SK-N-SH (cell line): Measurements from ENCODE around the gene FERD3L. TPM values are rescaled to one million over a fixed set of nuclear protein-coding genes. Genes with fewer than 3 reads are reported as not detected.
"Not testable (repeated sequence)": the region's sequence is repeated elsewhere in the genome, so short reads cannot be mapped to it uniquely, and the experiment has no call there.

ENCODE experiments used
- CTCF ChIA-PET: fragments of 300-600, 350-600 bp; formaldehyde crosslinking; extraction: SDS; loops from one replicate; lab custom pipeline; 2021; lab: Yijun Ruan, JAX
- POLR2A ChIA-PET: fragments of 350-600 bp; sonication (Branson Sonifier 250); formaldehyde crosslinking; extraction: SDS; loops from one replicate; lab custom pipeline; 2020; ENCODE audit warnings: antibody characterized with exemption, inconsistent platforms; lab: Yijun Ruan, JAX
- DNase-seq: peaks from one replicate; pipeline ENCODE4 v3.0.0; 2012
- H2AFZ ChIP-seq: fragments of 200-600 bp; sonication (generic); 2 replicates; pipeline ENCODE4 v1.8.1; 2016; ENCODE audit warnings: antibody characterized with exemption, mild to moderate bottlenecking, low read depth
- H3F3A ChIP-seq: fragments of 200-600 bp; sonication (generic); replicated peaks from 2 replicates; pipeline ENCODE3; 2016; ENCODE audit warnings: antibody characterized with exemption, mild to moderate bottlenecking; ENCODE audit not compliant: insufficient read depth
- H3K27ac ChIP-seq, 2 experiments: fragments of 200-500 bp in 1 of 2; fragments of 200-600 bp in 1 of 2; sonication (Bioruptor generic) in 1 of 2; sonication (generic), shearing (Covaris generic) in 1 of 2; 2 replicates each; pipeline versions ENCODE4 v1.5.1 to v1.6.1; 2014 to 2016; ENCODE audit warnings: low read depth in 2 of 2, inconsistent platforms in 1 of 2, low read length in 1 of 2, mild to moderate bottlenecking in 1 of 2, mixed read lengths in 1 of 2
- H3K27me3 ChIP-seq: fragments of 200-600 bp; sonication (generic), shearing (Covaris generic); 2 replicates; pipeline ENCODE4 v1.6.1; 2016; ENCODE audit warnings: mixed run types; ENCODE audit not compliant: insufficient read depth
- H3K36me3 ChIP-seq, 2 experiments: fragments of 200-500 bp in 1 of 2; fragments of 200-600 bp in 1 of 2; sonication (Bioruptor generic) in 1 of 2; sonication (generic) in 1 of 2; replicated peaks in 1 of 2; 2 replicates each; pipeline versions ENCODE3 to v1.5.1; 2014 to 2016; ENCODE audit warnings: low read length in 1 of 2, mild to moderate bottlenecking in 1 of 2; ENCODE audit not compliant: insufficient read depth in 2 of 2, control insufficient read depth in 1 of 2
- H3K4me1 ChIP-seq, 2 experiments: fragments of 200-500 bp in 1 of 2; fragments of 200-600 bp in 1 of 2; sonication (Bioruptor generic) in 1 of 2; sonication (generic), shearing (Covaris generic) in 1 of 2; 2 replicates each; pipeline versions ENCODE4 v1.5.1 to v1.6.1; 2014 to 2016; ENCODE audit warnings: low read depth in 1 of 2, low read length in 1 of 2, mixed run types in 1 of 2; ENCODE audit not compliant: insufficient read depth in 2 of 2, control insufficient read depth in 1 of 2
- H3K4me2 ChIP-seq: fragments of 200-600 bp; sonication (generic), shearing (Covaris generic); 2 replicates; pipeline ENCODE4 v1.6.1; 2017; ENCODE audit warnings: mixed run types
- H3K4me3 ChIP-seq, 2 experiments: fragments of 200-500 bp in 1 of 2; fragments of 200-600 bp in 1 of 2; sonication (Bioruptor generic) in 1 of 2; sonication (generic), shearing (Covaris generic) in 1 of 2; 2 replicates each; pipeline versions ENCODE4 v1.5.1 to v1.8.1; 2014 to 2016; ENCODE audit warnings: low read depth in 2 of 2, inconsistent platforms in 1 of 2, low read length in 1 of 2, mild to moderate bottlenecking in 1 of 2, mixed read lengths in 1 of 2, moderate library complexity in 1 of 2
- H3K79me2 ChIP-seq: fragments of 200-600 bp; sonication (generic); 2 replicates; pipeline ENCODE4 v1.8.1; 2017; ENCODE audit warnings: mild to moderate bottlenecking; ENCODE audit not compliant: insufficient read depth
- H3K9ac ChIP-seq: fragments of 200-600 bp; sonication (generic); 2 replicates; pipeline ENCODE4 v1.6.1; 2017; ENCODE audit warnings: mixed run types
- H3K9me2 ChIP-seq: fragments of 200-600 bp; sonication (generic); 2 replicates; pipeline ENCODE4 v1.6.1; 2017; ENCODE audit warnings: mixed run types
- H3K9me3 ChIP-seq: fragments of 200-600 bp; sonication (generic); 2 replicates; pipeline ENCODE4 v1.6.1; 2017; ENCODE audit warnings: mixed run types, mild to moderate bottlenecking, moderate library complexity
- H4K20me1 ChIP-seq: fragments of 200-600 bp; sonication (generic); 2 replicates; pipeline ENCODE4 v1.6.1; 2017; ENCODE audit warnings: mild to moderate bottlenecking, mixed run types; ENCODE audit not compliant: insufficient read depth
- EP300 ChIP-seq, 2 experiments: IDR thresholded peaks; 2 replicates each; pipeline versions ENCODE4 v1.4.0 to v1.6.1; 2012; ENCODE audit warnings: borderline replicate concordance in 1 of 2, low read depth in 1 of 2, low read length in 1 of 2
- JUND ChIP-seq: IDR thresholded peaks from 2 replicates; pipeline ENCODE4 v1.4.0; 2012
- MAX ChIP-seq: IDR thresholded peaks from 2 replicates; pipeline ENCODE4 v1.4.0; 2012; ENCODE audit warnings: low read depth
- MEF2A ChIP-seq: IDR thresholded peaks from 2 replicates; pipeline ENCODE4 v1.4.0; 2012; ENCODE audit warnings: low read depth, borderline replicate concordance
- NRF1 ChIP-seq: IDR thresholded peaks from 2 replicates; pipeline ENCODE4 v1.6.1; 2012; ENCODE audit warnings: low read depth, mild to moderate bottlenecking, low read length
- RAD21 ChIP-seq: IDR thresholded peaks from 2 replicates; pipeline ENCODE4 v1.6.1; 2012; ENCODE audit warnings: mild to moderate bottlenecking, low read length
- RCOR1 ChIP-seq: fragments of 150-350 bp; IDR thresholded peaks from 2 replicates; pipeline ENCODE4 v1.6.1; 2017; ENCODE audit warnings: antibody characterized with exemption, low read length
- RXRA ChIP-seq: IDR thresholded peaks from 2 replicates; pipeline ENCODE4 v1.4.0; 2012; ENCODE audit warnings: low read depth, mild to moderate bottlenecking, borderline replicate concordance
- USF1 ChIP-seq: IDR thresholded peaks from 2 replicates; pipeline ENCODE4 v1.4.0; 2012; ENCODE audit warnings: low read depth, borderline replicate concordance
- WGBS: methylation state at CpG from one replicate; pipeline ENCODE4 v1.1.6; 2017; ENCODE audit warnings: low lambda C conversion rate; 5-methylcytosine and 5-hydroxymethylcytosine counted together
- polyA plus RNA-seq, 3 experiments: library from polyadenylated mRNA; depleted of rRNA; stranded (reverse); fragments of >200 nt; gene quantifications; 2 replicates each; pipeline ENCODE4 v1.2.3, GENCODE V29; 2012

Gene FERD3L, protein sequence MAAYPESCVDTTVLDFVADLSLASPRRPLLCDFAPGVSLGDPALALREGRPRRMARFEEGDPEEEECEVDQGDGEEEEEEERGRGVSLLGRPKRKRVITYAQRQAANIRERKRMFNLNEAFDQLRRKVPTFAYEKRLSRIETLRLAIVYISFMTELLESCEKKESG
- polyA plus RNA-seq (2012; rRNA removed) = not detected in 2 replicates
- not detected in 2 replicates for polyA plus RNA-seq (2012; cell fraction: cytosol; rRNA removed)
- polyA plus RNA-seq (2012; cell fraction: nucleus; rRNA removed) = not detected in 2 replicates

DNA sequence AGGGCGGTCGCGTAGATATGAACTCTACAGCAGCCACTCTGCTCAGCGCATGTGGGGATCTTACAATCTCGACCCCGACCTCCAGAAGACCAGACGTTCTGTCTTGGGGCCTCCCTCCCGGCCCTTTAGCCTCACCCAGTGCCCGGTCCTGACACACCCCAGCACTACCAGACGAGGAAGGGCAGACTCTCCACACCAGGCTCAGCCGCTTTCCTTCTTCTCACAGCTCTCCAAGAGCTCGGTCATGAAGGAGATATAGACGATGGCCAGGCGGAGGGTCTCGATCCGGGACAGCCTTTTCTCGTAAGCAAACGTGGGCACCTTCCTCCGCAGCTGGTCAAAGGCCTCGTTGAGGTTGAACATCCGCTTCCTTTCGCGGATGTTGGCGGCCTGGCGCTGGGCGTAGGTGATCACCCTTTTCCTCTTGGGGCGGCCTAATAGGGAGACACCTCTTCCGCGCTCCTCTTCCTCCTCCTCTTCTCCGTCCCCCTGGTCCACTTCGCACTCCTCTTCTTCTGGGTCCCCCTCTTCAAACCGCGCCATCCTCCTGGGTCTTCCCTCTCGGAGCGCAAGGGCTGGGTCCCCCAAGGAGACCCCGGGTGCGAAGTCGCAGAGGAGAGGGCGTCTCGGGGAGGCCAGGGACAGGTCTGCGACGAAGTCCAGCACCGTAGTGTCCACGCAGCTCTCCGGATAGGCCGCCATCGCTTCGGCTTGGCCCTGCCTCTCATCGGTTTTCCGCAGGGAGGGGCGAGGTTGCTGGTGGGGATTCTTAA is at the start of gene FERD3L:
Gene FERD3L, minus strand, starts transcription at position 761 of the 773 bp plus-strand sequence. Its CDS starts 59 bp downstream, at position 702.
- no peaks in the 10 kb centered on the region for H3F3A ChIP-seq
- TF ChIP-seq MAX = no peak
- no peak for TF ChIP-seq USF1
- no peak for TF ChIP-seq JUND
- TF ChIP-seq NRF1 = no peak
- no peak for TF ChIP-seq RXRA
- no peak for TF ChIP-seq RAD21
- POLR2A ChIA-PET = interaction anchor here (0.6 kb wide), 1 partner anchor 9 kb away, joined by 3 read pairs; no protein-coding TSS in a partner anchor
- 0 out of 2 replicates have a peak, but pooled peaks cover 3% of the 10 kb centered on the region for H3K9me2 ChIP-seq
- no peak within 1 kb of the TSS for H2AFZ ChIP-seq
- peak; percentile 17 for DNase-seq
- H3K27ac ChIP-seq = no peak within 1 kb of the TSS
- no peaks in the 10 kb centered on the region for H3K9me3 ChIP-seq
- H3K9ac ChIP-seq = no peak within 1 kb of the TSS
- no peak within 1 kb of the TSS for H3K4me3 ChIP-seq
- no peaks in the 10 kb centered on the region for H4K20me1 ChIP-seq
- WGBS = 77% methylated on average over 51 of the region's 51 CpGs
- no peaks in the 10 kb centered on the region for H3K36me3 ChIP-seq
- H3K4me1 ChIP-seq = no peaks in the 10 kb centered on the region
- H3K27me3 ChIP-seq = no peaks in the 10 kb centered on the region
- H3K79me2 ChIP-seq = no peaks in the 10 kb centered on the region
- no peak within 1 kb of the TSS for H3K4me2 ChIP-seq
- CTCF ChIA-PET = interaction anchor here (1.3 kb wide), 1 partner anchor 23 kb away, joined by 4 read pairs; no protein-coding TSS in a partner anchor

DNA sequence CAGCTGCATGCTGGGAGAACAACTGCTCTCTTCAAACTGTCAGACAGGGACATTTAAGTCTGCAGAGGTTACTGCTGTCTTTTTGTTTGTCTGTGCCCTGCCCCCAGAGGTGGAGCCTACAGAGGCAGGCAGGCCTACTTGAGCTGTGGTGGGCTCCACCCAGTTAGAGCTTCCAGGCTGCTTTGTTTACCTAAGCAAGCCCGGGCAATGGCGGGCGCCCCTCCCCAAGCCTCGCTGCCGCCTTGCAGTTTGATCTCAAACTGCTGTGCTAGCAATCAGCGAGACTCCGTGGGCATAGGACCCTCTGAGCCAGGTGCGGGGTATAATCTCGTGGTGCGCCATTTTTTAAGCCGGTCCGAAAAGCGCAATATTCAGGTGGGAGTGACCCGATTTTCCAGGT is 49.2 kb upstream of the FERD3L start:
- H3K27ac ChIP-seq, H3K79me2 ChIP-seq, H3K4me1 ChIP-seq, H3K9me2 ChIP-seq, H4K20me1 ChIP-seq, H3K36me3 ChIP-seq, H3K9me3 ChIP-seq, DNase-seq, H2AFZ ChIP-seq, H3F3A ChIP-seq, CTCF ChIA-PET, H3K27me3 ChIP-seq, POLR2A ChIA-PET, H3K9ac ChIP-seq, H3K4me3 ChIP-seq, H3K4me2 ChIP-seq: not testable (repeated sequence)
- WGBS = 23% methylated on average over 14 of the region's 14 CpGs

GRCh38 chr7:19181634-19182033 is 36.4 kb upstream of the FERD3L start:
- H3K27ac ChIP-seq = no peak overlapping the region
- H3K4me1 ChIP-seq = no peaks in the 10 kb centered on the region
- ChIA-PET POLR2A (no interaction called here), CTCF (no interaction called here)
- H3K4me2 ChIP-seq = no peak overlapping the region
- no peaks in the 10 kb centered on the region for H3F3A ChIP-seq
- no peak for DNase-seq
- H3K4me3 ChIP-seq = no peak overlapping the region
- H3K36me3 ChIP-seq = no peaks in the 10 kb centered on the region
- 0% methylated on average over 1 of the region's 1 CpG for WGBS
- H3K79me2 ChIP-seq = no peaks in the 10 kb centered on the region
- no peak overlapping the region for H3K9ac ChIP-seq
- no peaks in the 10 kb centered on the region for H3K9me2 ChIP-seq
- TF ChIP-seq RAD21 = no peak
- no peak for TF ChIP-seq MEF2A
- no peak for TF ChIP-seq EP300 (IDR thresholded peaks at IDR 0.05; ENCODE audit: borderline replicate concordance in 1 of 2, low read depth in 1 of 2, low read length in 1 of 2)
- no peak for TF ChIP-seq RCOR1
- TF ChIP-seq, all 33 proteins: peak for 0
- Histone ChIP-seq H3K9me3 (no peaks in the 10 kb centered on the region), H4K20me1 (no peaks in the 10 kb centered on the region), H3K27me3 (no peaks in the 10 kb centered on the region), H2AFZ (no peak overlapping the region)
